Measurements from ENCODE around the gene LHFPL6.
A peak's percentile ranks its signal among the peaks of the same experiment; 100 is the strongest.

Gene LHFPL6

GRCh38 chr13:39462906-39463305 is 140.1 kb downstream of the LHFPL6 start:
- no peak for DNase-seq (ENCODE audit: low read depth)

- no peak for DNase-seq (ENCODE audit: low read depth)
Observed at GRCh38 chr13:39462428-39462827, 140.6 kb downstream of the LHFPL6 start.

GRCh38 chr13:39461685-39462266 is 141.2 kb downstream of the LHFPL6 start:
- DNase-seq (ENCODE audit: low read depth), result no peak

- DNase-seq (ENCODE audit: low read depth), result no peak
Observed at GRCh38 chr13:39457274-39457673, 145.7 kb downstream of the LHFPL6 start.

GRCh38 chr13:39455521-39456175 is 147.3 kb downstream of the LHFPL6 start:
- no peak for DNase-seq (ENCODE audit: low read depth)

- no peak for DNase-seq (ENCODE audit: low read depth)
Observed at GRCh38 chr13:39452834-39453233, 150.2 kb downstream of the LHFPL6 start.

- no peak for DNase-seq (ENCODE audit: low read depth)
Observed at GRCh38 chr13:39452417-39452816, 150.6 kb downstream of the LHFPL6 start.

GRCh38 chr13:39451860-39452301 is 151.1 kb downstream of the LHFPL6 start:
- peak; percentile 15 for DNase-seq (ENCODE audit: low read depth)

GRCh38 chr13:39451301-39451700 is 151.7 kb downstream of the LHFPL6 start:
- no peak for DNase-seq (ENCODE audit: low read depth)

- DNase-seq (ENCODE audit: low read depth), result no peak
Observed at GRCh38 chr13:39450176-39450575, 152.8 kb downstream of the LHFPL6 start.

GRCh38 chr13:39448834-39449233 is 154.2 kb downstream of the LHFPL6 start:
- no peak for DNase-seq (ENCODE audit: low read depth)

- DNase-seq (ENCODE audit: low read depth), result no peak
Observed at GRCh38 chr13:39446865-39447264, 156.1 kb downstream of the LHFPL6 start.

GRCh38 chr13:39444866-39445265 is 158.1 kb downstream of the LHFPL6 start:
- DNase-seq (ENCODE audit: low read depth), result no peak

GRCh38 chr13:39433651-39434050 is 169.3 kb downstream of the LHFPL6 start:
- no peak for DNase-seq (ENCODE audit: low read depth)

- DNase-seq (ENCODE audit: low read depth), result no peak
Observed at GRCh38 chr13:39432196-39432595, 170.8 kb downstream of the LHFPL6 start.

- no peak for DNase-seq (ENCODE audit: low read depth)
Observed at GRCh38 chr13:39422845-39423565, 180.0 kb downstream of the LHFPL6 start.

- DNase-seq (ENCODE audit: low read depth), result no peak
Observed at GRCh38 chr13:39419876-39420275, 183.1 kb downstream of the LHFPL6 start.

- no peak for DNase-seq (ENCODE audit: low read depth)
Observed at GRCh38 chr13:39419068-39419467, 183.9 kb downstream of the LHFPL6 start.

- DNase-seq (ENCODE audit: low read depth), result no peak
Observed at GRCh38 chr13:39418424-39418823, 184.6 kb downstream of the LHFPL6 start.

GRCh38 chr13:39417643-39418042 is 185.3 kb downstream of the LHFPL6 start:
- DNase-seq (ENCODE audit: low read depth), result no peak

- no peak for DNase-seq (ENCODE audit: low read depth)
Observed at GRCh38 chr13:39417131-39417530, 185.9 kb downstream of the LHFPL6 start.

GRCh38 chr13:39415008-39415802 is 187.8 kb downstream of the LHFPL6 start:
- DNase-seq (ENCODE audit: low read depth), result no peak

Measured in CMK (cell line).